Heart left ventricle (tissue), 16 donors: Measurements from ENCODE around the gene CPNE6. TPM values are rescaled to one million over a fixed set of nuclear protein-coding genes. Genes with fewer than 3 reads are reported as not detected.
A peak's percentile ranks its signal among the peaks of the same experiment; 100 is the strongest.

ENCODE experiments used
- ATAC-seq, 4 donors: fragments of 200-7000 bp; cut with Tn5 transposase; one replicate each; pipeline ENCODE4 v1.9.1; 2020 to 2022; ENCODE audit warnings: moderate library complexity in 4 of 4, mild to moderate bottlenecking in 3 of 4, moderate number of reproducible peaks in 1 of 4
- DNase-seq, 5 donors: peaks; one replicate each; pipeline ENCODE4 v3.0.0-alpha.2; 2020
- H3K27ac ChIP-seq, 12 donors: fragments of 200-600 bp; sonication (generic) in 4 of 12; one replicate each; pipeline versions ENCODE4 v1.5.0 to v1.8.0; 2016 to 2022; ENCODE audit warnings: mild to moderate bottlenecking in 2 of 12
- H3K27me3 ChIP-seq, 9 donors: fragments of 200-600 bp; sonication (generic) in 2 of 9; one replicate each; pipeline versions ENCODE4 v1.5.1 to v1.8.0; 2016 to 2022; ENCODE audit warnings: mild to moderate bottlenecking in 3 of 9
- H3K36me3 ChIP-seq, 9 donors: fragments of 200-600 bp; sonication (generic) in 2 of 9; one replicate each; pipeline versions ENCODE4 v1.5.0 to v1.8.0; 2018 to 2022; ENCODE audit warnings: mild to moderate bottlenecking in 2 of 9
- H3K4me1 ChIP-seq, 12 donors: fragments of 200-600 bp; sonication (generic) in 4 of 12; one replicate each; pipeline versions ENCODE4 v1.5.0 to v1.8.0; 2016 to 2022; ENCODE audit warnings: mild to moderate bottlenecking in 3 of 12
- H3K4me3 ChIP-seq, 12 donors: fragments of 200-600 bp; sonication (generic) in 4 of 12; one replicate each; pipeline versions ENCODE4 v1.5.0 to v1.8.0; 2017 to 2022; ENCODE audit warnings: mild to moderate bottlenecking in 9 of 12, moderate library complexity in 4 of 12
- H3K9me3 ChIP-seq, 12 donors: fragments of 200-600 bp; sonication (generic) in 4 of 12; one replicate each; pipeline versions ENCODE4 v1.5.0 to v1.8.0; 2016 to 2022; ENCODE audit warnings: mild to moderate bottlenecking in 1 of 12
- POLR2A ChIP-seq, 2 donors: fragments of 450-650 bp; IDR thresholded peaks; one replicate each; pipeline ENCODE4 v1.6.1; 2017; ENCODE audit warnings: antibody characterized with exemption in 2 of 2, mild to moderate bottlenecking in 2 of 2, moderate library complexity in 2 of 2
- WGBS, 4 donors: extraction: QIAGEN DNeasy Blood & Tissue Kit in 2 of 4; methylation state at CpG; one replicate each; pipeline versions ENCODE4 v1.1.5 to v1.1.7; 2013 to 2018; 5-methylcytosine and 5-hydroxymethylcytosine counted together
- intact Hi-C, 10 donors: fragments of 100-400 bp; cut with DNase I; formaldehyde crosslinking; loops; one replicate each; pipeline versions ENCODE4 v1.11.1 to v1.14.2; 2022
- polyA plus RNA-seq, 2 donors: library from polyadenylated mRNA; stranded (reverse); fragments of 200-250 nt; gene quantifications; one replicate each; pipeline ENCODE4 v1.2.3, GENCODE V29; 2013
- total RNA-seq, 9 donors: library from RNA; depleted of rRNA in 2 of 9; stranded (reverse); fragments of >200 nt in 2 of 9; fragmentation: NEBNext Ultra II Directional in 3 of 9; extraction: Animal tissue kit (Norgen Biotek cat#: 25700) in 3 of 9; gene quantifications; one replicate each; pipeline versions ENCODE4 v1.1.0 to v1.2.4, GENCODE V29; 2016 to 2023
- TF ChIP-seq, protein P1 (sequence below), 12 donors: fragments of 200-600 bp; sonication (generic) in 4 of 12; IDR thresholded peaks; one replicate each; pipeline versions ENCODE4 v1.5.0 to v1.8.0; 2018 to 2022; ENCODE audit warnings: antibody characterized with exemption in 12 of 12, mild to moderate bottlenecking in 5 of 12
- donor health status: ischemic (EF 13 %, LVEDD 7.1; RV severe dilation, severe dysfunction).
- donor health status: healthy with polysubstance abuse.
- donor health status: DM: no; HTN: yes; CAD: no.
- donor health status: DM: no; HTN: no; CAD: no.
- donor health status: ischemic (EF 25% LVEDD 6.9; RV normal size, moderate dysfunction).
- donor health status: ischemic (EF 25% LVEDD 5.7; RV mildly dilated, moderate dysfunction).
- donor health status: healthy.
- donor health status: DM: yes; HTN: yes; CAD: no.
- donor health status: ischemic (EF 35%, LVEDD 5.7; RV mildly dilated, moderate dysfunction).
- donor health status: nonischemic (EF 11% LVEDD 7.7; RV severe dilation, severe dysfunction).
- donor health status: DM: yes; HTN: yes; CAD: no.
- donor health status: PGD.
- donor health status: ischemic (EF 29% LVEDD 5.4; RV normal size, mild dysfunction).
- donor health status: nonischemic (EF 23%, LVEDD 6.1; RV moderate dilation, normal function).

Gene CPNE6
- total and polyA plus RNA-seq, 11 donors, result 0.23 to 0.52 (median 0.25) TPM; not detected in 8

DNA sequence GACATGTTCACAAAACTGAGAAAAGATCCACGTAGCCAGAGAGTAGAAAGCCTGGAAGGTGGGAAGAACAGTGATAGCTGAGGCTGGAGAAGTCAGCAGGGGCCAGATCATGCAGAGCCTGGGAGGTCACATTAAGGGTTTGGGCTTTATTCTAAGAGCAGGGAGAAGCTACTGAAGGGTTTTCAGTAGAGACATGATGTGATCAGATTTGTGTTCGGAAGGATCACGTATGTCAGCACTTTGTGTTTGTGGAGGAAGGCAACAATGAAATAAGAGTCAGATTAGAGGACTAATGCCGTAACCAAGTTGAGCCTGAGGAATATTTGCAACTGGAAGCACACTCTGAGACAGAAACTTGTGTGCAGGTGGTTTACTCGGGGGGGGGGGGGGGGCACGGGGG lies 18.5 kb downstream of the CPNE6 start:
- TF ChIP-seq, protein P1, sequence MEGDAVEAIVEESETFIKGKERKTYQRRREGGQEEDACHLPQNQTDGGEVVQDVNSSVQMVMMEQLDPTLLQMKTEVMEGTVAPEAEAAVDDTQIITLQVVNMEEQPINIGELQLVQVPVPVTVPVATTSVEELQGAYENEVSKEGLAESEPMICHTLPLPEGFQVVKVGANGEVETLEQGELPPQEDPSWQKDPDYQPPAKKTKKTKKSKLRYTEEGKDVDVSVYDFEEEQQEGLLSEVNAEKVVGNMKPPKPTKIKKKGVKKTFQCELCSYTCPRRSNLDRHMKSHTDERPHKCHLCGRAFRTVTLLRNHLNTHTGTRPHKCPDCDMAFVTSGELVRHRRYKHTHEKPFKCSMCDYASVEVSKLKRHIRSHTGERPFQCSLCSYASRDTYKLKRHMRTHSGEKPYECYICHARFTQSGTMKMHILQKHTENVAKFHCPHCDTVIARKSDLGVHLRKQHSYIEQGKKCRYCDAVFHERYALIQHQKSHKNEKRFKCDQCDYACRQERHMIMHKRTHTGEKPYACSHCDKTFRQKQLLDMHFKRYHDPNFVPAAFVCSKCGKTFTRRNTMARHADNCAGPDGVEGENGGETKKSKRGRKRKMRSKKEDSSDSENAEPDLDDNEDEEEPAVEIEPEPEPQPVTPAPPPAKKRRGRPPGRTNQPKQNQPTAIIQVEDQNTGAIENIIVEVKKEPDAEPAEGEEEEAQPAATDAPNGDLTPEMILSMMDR (IDR thresholded peaks at IDR 0.05), result no peak
- no peak for TF ChIP-seq POLR2A (IDR thresholded peaks at IDR 0.05)
- DNase-seq (peak in 1 of 5 donors; percentile 1), ATAC-seq (no peak)
- H3K9me3 ChIP-seq, result no peaks in the 10 kb centered on the region
- 80 to 92% (median 85%) methylated on average over 5 to 6 of the region's 6 CpGs for WGBS, 4 donors
- H3K4me3 ChIP-seq, result no peak overlapping the region
- no peak overlapping the region for H3K27ac ChIP-seq
- peaks cover 0 to 17% (median 7%) of the 10 kb centered on the region in 12 donors for H3K4me1 ChIP-seq
- H3K27me3 ChIP-seq, result no peaks in the 10 kb centered on the region
- intact Hi-C loops, result loop anchor here (1.0 to 10.0 kb wide), 11 partner anchors 31 to 113 kb away; partner anchors contain the start of gene DHRS4L2 (in 2 of the 10)
- H3K36me3 ChIP-seq, result no peaks in the 10 kb centered on the region

DNA sequence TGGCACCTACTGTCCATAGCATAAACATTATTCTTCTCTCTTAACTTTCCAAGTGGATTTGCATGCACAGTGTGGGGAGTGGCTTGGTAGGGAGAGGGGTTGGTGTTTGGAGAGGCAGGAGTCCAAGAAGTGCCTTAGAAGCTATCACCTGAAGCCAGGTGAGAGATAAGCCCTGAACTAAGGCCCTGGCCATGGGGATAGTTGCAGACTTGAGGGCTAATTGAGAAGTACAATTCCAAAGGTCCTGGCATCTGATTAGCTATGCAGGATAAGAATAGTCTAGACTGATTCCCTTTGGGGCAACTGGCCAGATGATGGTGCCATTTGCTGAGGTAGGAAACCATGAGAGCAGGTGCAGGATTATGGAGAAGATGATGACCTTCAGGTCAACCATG lies 20.7 kb downstream of the CPNE6 start:
- intact Hi-C loops, result loop anchor here in 8 of 10 donors (5.0 to 10.0 kb wide), 5 partner anchors 35 to 115 kb away; partner anchors contain the start of gene DHRS4L2 (in 2 of the 8)
- peak overlapping the region in 1 of 12 donors; percentile 96 for H3K27ac ChIP-seq
- no peaks in the 10 kb centered on the region for H3K27me3 ChIP-seq
- peak in 1 of 5 donors; percentile 5 for DNase-seq
- no peaks in the 10 kb centered on the region for H3K9me3 ChIP-seq
- H3K4me1 ChIP-seq, result peaks cover 0 to 26% (median 14%) of the 10 kb centered on the region in 12 donors
- no peak overlapping the region for H3K4me3 ChIP-seq
- TF ChIP-seq, protein P1 (IDR thresholded peaks at IDR 0.05), result no peak
- no peak for TF ChIP-seq POLR2A (IDR thresholded peaks at IDR 0.05)
- no peaks in the 10 kb centered on the region for H3K36me3 ChIP-seq
- ATAC-seq, result no peak

DNA sequence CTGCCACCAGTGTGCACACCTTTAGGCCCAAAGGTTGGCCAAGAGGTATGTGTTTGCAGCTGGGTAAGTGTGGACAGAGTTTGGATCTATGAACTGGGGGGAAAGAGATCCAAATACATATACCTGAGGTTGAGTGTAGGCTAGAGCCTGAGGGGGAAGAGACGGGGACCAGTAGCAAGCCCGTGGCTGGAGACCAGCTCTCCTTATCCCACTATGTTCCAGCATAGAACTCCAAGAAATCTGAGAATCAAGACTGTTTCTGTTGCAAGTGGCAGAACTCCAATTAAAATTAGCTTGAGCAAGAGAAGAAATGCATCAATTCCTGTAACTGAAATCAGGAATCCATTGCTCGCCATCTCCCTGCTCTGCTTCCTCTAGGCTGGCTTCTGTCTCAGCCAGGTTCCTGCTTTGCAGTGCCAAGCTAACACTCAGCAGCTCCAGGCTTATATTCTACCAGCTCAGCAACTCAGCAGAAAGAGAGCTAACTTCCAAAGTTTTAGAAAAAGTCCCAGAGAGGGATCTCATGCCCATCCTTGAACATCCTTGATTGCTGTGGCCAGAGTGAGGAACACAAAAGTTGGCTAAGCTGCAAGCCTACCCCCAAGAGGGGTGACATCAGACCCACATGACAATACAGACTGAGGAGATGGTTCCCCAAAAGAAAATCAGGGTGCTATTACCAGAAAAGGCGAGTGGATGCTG lies 21.3 kb downstream of the CPNE6 start:
- Histone ChIP-seq H3K36me3 (peaks cover 0 to under 1% (median 0%) of the 10 kb centered on the region in 9 donors), H3K4me1 (peaks cover 0 to 26% (median 14%) of the 10 kb centered on the region in 12 donors), H3K9me3 (no peaks in the 10 kb centered on the region), H3K27me3 (no peaks in the 10 kb centered on the region), H3K27ac (peak overlapping the region in 3 of 12 donors; percentile 89 to 96 (median 95)), H3K4me3 (no peak overlapping the region)
- TF ChIP-seq, protein P1 (IDR thresholded peaks at IDR 0.05), result no peak
- no peak for TF ChIP-seq POLR2A (IDR thresholded peaks at IDR 0.05)
- WGBS, 4 donors, result 81 to 94% (median 89%) methylated on average over 4 of the region's 4 CpGs
- DNase-seq, result peak in 1 of 5 donors; percentile 13
- intact Hi-C loops, result loop anchor here in 8 of 10 donors (5.0 to 10.0 kb wide), 5 partner anchors 35 to 115 kb away; partner anchors contain the start of gene DHRS4L2 (in 2 of the 8)
- ATAC-seq, result no peak

DNA sequence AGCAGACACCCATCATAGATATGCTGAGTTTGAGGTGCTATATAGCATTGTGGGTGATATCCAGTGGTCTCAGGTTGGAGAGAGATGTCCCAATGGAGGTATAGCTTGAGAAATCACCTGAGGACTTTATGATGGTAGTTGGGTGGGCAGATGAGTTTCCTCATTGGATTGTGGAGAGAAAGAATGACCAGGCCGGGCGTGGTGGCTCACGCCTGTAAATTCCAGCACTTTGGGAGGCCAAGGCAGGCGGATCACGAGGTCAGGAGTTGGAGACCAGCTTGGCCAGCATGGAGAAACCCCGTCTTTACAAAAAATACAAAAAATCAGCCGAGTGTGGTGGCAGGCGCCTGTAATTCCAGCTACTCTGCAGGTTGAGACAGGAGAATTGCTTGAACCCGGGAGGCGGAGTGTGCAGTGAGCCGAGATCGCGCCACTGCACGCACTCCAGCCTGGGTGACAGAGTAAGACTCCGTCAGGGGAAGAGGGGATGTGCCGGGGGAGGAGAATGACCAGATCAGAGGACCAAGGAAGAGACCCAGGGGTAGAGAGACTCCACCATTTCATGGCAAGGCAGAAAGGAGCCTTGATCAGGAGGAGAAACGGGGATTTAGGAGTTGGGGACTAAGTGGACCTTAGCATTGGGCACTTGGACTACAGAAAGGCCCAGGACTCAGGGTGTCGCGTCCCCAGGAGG lies 22.0 kb downstream of the CPNE6 start:
- no peaks in the 10 kb centered on the region for H3K9me3 ChIP-seq
- ATAC-seq, result no peak
- H3K36me3 ChIP-seq, result peaks cover 0 to 8% (median 0%) of the 10 kb centered on the region in 9 donors
- TF ChIP-seq, protein P1 (IDR thresholded peaks at IDR 0.05), result no peak
- TF ChIP-seq POLR2A (IDR thresholded peaks at IDR 0.05), result no peak
- peak overlapping the region in 11 of 12 donors; percentile 73 to 94 (median 81) for H3K4me3 ChIP-seq
- peak in 1 of 5 donors; percentile 8 for DNase-seq
- no peaks in the 10 kb centered on the region for H3K27me3 ChIP-seq
- 83 to 86% (median 84%) methylated on average over 19 of the region's 19 CpGs for WGBS, 4 donors
- peak overlapping the region; percentile 59 to 96 (median 92) for H3K27ac ChIP-seq
- H3K4me1 ChIP-seq, result peaks cover 0 to 26% (median 14%) of the 10 kb centered on the region in 12 donors
- intact Hi-C loops, result loop anchor here in 8 of 10 donors (5.0 to 10.0 kb wide), 5 partner anchors 36 to 116 kb away; partner anchors contain the start of gene DHRS4L2 (in 2 of the 8)
